T1000 (cell line): ENCODE results near the gene ARHGAP15.

ENCODE experiments used
- DNase-seq: peaks from one replicate; lab custom pipeline; 2025; ENCODE audit warnings: mixed read lengths; lab: John Stamatoyannopoulos, UW

Gene ARHGAP15

GRCh38 chr2:143768991-143769390 is 639.8 kb downstream of the ARHGAP15 start:
- DNase-seq = no peak

GRCh38 chr2:143771939-143772338 is 642.7 kb downstream of the ARHGAP15 start:
- DNase-seq = no peak

GRCh38 chr2:143776526-143777297 is 647.5 kb downstream of the ARHGAP15 start:
- DNase-seq = no peak

- DNase-seq = no peak
Measured at GRCh38 chr2:143779021-143779420, 649.8 kb downstream of the ARHGAP15 start.

- DNase-seq = no peak
Measured at GRCh38 chr2:143786026-143786765, 657.0 kb downstream of the ARHGAP15 start.

GRCh38 chr2:143787674-143788073 is 658.5 kb downstream of the ARHGAP15 start:
- no peak for DNase-seq

- DNase-seq = no peak
Measured at GRCh38 chr2:143792602-143793001, 663.4 kb downstream of the ARHGAP15 start.

GRCh38 chr2:143793381-143793780 is 664.2 kb downstream of the ARHGAP15 start:
- no peak for DNase-seq

GRCh38 chr2:143796051-143796450 is 666.8 kb downstream of the ARHGAP15 start:
- DNase-seq = no peak

- DNase-seq = no peak
Measured at GRCh38 chr2:143801561-143801960, 672.3 kb downstream of the ARHGAP15 start.

GRCh38 chr2:143802242-143802641 is 673.0 kb downstream of the ARHGAP15 start:
- no peak for DNase-seq

- DNase-seq = no peak
Measured at GRCh38 chr2:143802871-143803650, 673.8 kb downstream of the ARHGAP15 start.

GRCh38 chr2:143803936-143804335 is 674.7 kb downstream of the ARHGAP15 start:
- no peak for DNase-seq

GRCh38 chr2:143805666-143806065 is 676.4 kb downstream of the ARHGAP15 start:
- DNase-seq = no peak

GRCh38 chr2:143807192-143807591 is 678.0 kb downstream of the ARHGAP15 start:
- no peak for DNase-seq

- no peak for DNase-seq
Measured at GRCh38 chr2:143807671-143808070, 678.5 kb downstream of the ARHGAP15 start.

GRCh38 chr2:143808166-143808565 is 678.9 kb downstream of the ARHGAP15 start:
- DNase-seq = no peak

- no peak for DNase-seq
Measured at GRCh38 chr2:143815082-143815481, 685.9 kb downstream of the ARHGAP15 start.

- no peak for DNase-seq
Measured at GRCh38 chr2:143816916-143817315, 687.7 kb downstream of the ARHGAP15 start.
